Cardiac muscle cell (in vitro differentiated cells and primary cell): ENCODE data around the gene AQP2. TPM values are rescaled to one million over a fixed set of nuclear protein-coding genes. Genes with fewer than 3 reads are reported as not detected.

Source experiments
- DNase-seq, 2 donors: peaks; one replicate each; pipeline versions ENCODE4 v3.0.0 to v3.0.0-alpha.2; 2010 to 2017; ENCODE audit warnings: low read depth in 1 of 2, low spot score in 1 of 2
- H3K27ac ChIP-seq: fragments of 200-600 bp; sonication (generic); 2 replicates; pipeline ENCODE4 v1.5.1; 2016
- H3K27me3 ChIP-seq: fragments of 200-600 bp; sonication (generic); 2 replicates; pipeline ENCODE4 v1.6.0; 2016; ENCODE audit warnings: control low read depth
- H3K36me3 ChIP-seq: fragments of 200-600 bp; sonication (generic); 2 replicates; pipeline ENCODE4 v1.5.1; 2016; ENCODE audit warnings: control low read depth
- H3K4me1 ChIP-seq: fragments of 200-600 bp; sonication (generic); 2 replicates; pipeline ENCODE4 v1.8.1; 2017; ENCODE audit warnings: low read depth, mild to moderate bottlenecking, mixed run types
- H3K4me3 ChIP-seq: fragments of 200-600 bp; sonication (generic); 2 replicates; pipeline ENCODE4 v1.5.1; 2016; ENCODE audit warnings: mild to moderate bottlenecking
- H3K9me3 ChIP-seq: fragments of 200-600 bp; sonication (generic); 2 replicates; pipeline ENCODE4 v1.5.1; 2017; ENCODE audit warnings: low read depth, mild to moderate bottlenecking, control low read depth
- CTCF ChIP-seq: IDR thresholded peaks from 2 replicates; pipeline ENCODE4 v1.5.1; 2012; ENCODE audit warnings: low read depth, mild to moderate bottlenecking, low read length
- polyA plus RNA-seq: library from polyadenylated mRNA; unstranded; fragments of >200 nt; fragmentation: Nextera tagmentation; extraction: Ambion mirVana; gene quantifications from 2 replicates; pipeline ENCODE4 v1.2.1, GENCODE V29; 2016
- total RNA-seq: library from RNA; depleted of rRNA; stranded (reverse); fragments of >200 nt; gene quantifications from 2 replicates; pipeline ENCODE4 v1.2.3, GENCODE V29; 2016

The AQP2 gene
- total and polyA plus RNA-seq, 2 experiments from 2014 or later, result not detected

DNA sequence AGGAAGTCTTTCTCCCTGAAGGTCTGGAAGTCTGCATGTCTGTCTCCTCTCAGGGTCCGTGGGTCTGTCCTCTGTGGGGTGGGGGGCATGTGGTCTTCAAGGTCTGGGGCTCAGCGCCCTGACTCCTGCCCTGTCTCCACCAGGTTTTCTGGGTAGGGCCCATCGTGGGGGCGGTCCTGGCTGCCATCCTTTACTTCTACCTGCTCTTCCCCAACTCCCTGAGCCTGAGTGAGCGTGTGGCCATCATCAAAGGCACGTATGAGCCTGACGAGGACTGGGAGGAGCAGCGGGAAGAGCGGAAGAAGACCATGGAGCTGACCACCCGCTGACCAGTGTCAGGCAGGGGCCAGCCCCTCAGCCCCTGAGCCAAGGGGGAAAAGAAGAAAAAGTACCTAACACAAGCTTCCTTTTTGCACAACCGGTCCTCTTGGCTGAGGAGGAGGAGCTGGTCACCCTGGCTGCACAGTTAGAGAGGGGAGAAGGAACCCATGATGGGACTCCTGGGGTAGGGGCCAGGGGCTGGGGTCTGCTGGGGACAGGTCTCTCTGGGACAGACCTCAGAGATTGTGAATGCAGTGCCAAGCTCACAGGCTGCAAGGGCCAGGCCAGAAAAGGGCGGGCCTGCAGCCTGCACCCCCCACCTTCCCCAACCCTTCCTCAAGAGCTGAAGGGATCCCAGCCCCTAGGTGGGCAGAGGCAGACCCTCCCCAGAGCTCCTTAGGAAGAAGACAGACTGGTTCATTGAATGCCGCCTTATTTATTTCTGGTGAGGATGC is 14.5 kb downstream of the AQP2 start:
- Histone ChIP-seq H3K27ac (no peak overlapping the region), H3K4me1 (peaks cover 6% of the 10 kb centered on the region), H3K27me3 (peaks cover 48% of the 10 kb centered on the region), H3K36me3 (no peaks in the 10 kb centered on the region), H3K9me3 (no peaks in the 10 kb centered on the region), H3K4me3 (no peak overlapping the region)
- no peak for TF ChIP-seq CTCF
- DNase-seq, result no peak

DNA sequence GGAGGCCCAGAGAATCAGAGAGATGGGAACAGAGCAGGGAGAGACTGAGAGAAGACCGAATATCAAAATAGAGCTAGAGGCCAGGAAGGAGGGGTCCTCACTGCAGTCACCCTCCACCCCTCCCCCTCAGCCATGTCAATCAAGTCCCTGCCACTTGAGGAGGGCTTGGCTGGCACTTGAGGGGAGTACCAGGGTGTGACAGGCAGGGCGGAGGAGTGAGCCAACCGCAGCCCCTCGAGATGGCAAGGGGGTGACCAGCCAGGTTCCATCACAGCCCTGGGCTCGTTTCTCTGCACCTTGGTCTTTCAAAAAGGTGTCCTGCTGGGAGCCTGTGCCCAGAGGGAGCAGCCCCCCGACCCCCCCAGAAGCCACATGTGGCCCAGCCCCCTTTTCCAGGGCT is 15.3 kb downstream of the AQP2 start:
- Histone ChIP-seq H3K27me3 (peaks cover 40% of the 10 kb centered on the region), H3K9me3 (no peaks in the 10 kb centered on the region), H3K27ac (no peak overlapping the region), H3K4me1 (peaks cover 3% of the 10 kb centered on the region), H3K4me3 (no peak overlapping the region), H3K36me3 (no peaks in the 10 kb centered on the region)
- TF ChIP-seq CTCF, result no peak
- no peak for DNase-seq

- no peak overlapping the region for H3K4me3 ChIP-seq
- H3K36me3 ChIP-seq, result no peaks in the 10 kb centered on the region
- no peaks in the 10 kb centered on the region for H3K9me3 ChIP-seq
- peaks cover 33% of the 10 kb centered on the region for H3K27me3 ChIP-seq
- H3K4me1 ChIP-seq, result peaks cover 3% of the 10 kb centered on the region
- no peak for TF ChIP-seq CTCF
- H3K27ac ChIP-seq, result no peak overlapping the region
- no peak for DNase-seq
Observed at GRCh38 chr12:49966511-49967041, 16.0 kb downstream of the AQP2 start.

- Histone ChIP-seq H3K4me1 (peaks cover 3% of the 10 kb centered on the region), H3K27me3 (peaks cover 27% of the 10 kb centered on the region), H3K9me3 (no peaks in the 10 kb centered on the region), H3K4me3 (peak overlapping the region; percentile 21), H3K27ac (no peak overlapping the region), H3K36me3 (no peaks in the 10 kb centered on the region)
- peak; percentile 87 to 92 for DNase-seq
- peak; percentile 77 for TF ChIP-seq CTCF
Observed at GRCh38 chr12:49967042-49967776, 16.7 kb downstream of the AQP2 start.

- Histone ChIP-seq H3K36me3 (no peaks in the 10 kb centered on the region), H3K27ac (no peak overlapping the region), H3K27me3 (peaks cover 21% of the 10 kb centered on the region), H3K4me1 (peaks cover 3% of the 10 kb centered on the region), H3K9me3 (no peaks in the 10 kb centered on the region), H3K4me3 (no peak overlapping the region)
- no peak for DNase-seq
- no peak for TF ChIP-seq CTCF
Observed at GRCh38 chr12:49967777-49968250, 17.3 kb downstream of the AQP2 start.
